ENCODE results near the gene FRMD4A.
A peak's percentile ranks its signal among the peaks of the same experiment; 100 is the strongest.

FRMD4A gene

DNA sequence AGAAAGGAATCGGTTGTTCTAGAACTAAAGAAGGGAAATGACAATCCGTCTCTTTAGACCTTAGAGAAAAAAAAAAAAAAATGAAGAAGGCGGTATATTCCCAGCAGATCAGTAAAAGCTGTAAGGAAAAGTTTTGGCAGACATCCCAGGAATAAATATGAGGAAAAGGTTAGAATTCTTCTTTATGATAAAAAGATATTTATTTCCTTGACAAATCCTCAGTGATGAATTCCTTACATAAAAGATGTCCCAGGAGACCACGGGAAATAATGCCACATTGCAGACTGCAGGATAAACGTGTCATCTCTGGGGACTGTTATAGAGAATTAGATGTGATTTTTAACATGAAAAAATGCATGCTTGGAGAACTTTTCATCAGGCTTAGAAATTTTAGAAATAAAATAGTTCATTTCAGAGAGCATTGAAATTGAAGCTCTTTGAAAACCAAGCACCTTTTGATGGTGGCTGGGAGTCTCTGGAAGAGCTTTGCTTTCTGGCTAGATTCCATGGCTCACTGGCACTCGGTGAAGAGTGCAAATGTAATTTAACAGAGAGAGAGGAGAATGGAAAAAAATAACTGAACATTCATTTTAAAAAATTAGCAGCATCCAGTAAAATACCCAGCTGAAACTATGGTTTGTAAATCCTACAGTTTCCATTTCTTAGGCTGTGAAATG, 645.8 kb downstream of the FRMD4A start:
- DNase-seq = no peak

DNA sequence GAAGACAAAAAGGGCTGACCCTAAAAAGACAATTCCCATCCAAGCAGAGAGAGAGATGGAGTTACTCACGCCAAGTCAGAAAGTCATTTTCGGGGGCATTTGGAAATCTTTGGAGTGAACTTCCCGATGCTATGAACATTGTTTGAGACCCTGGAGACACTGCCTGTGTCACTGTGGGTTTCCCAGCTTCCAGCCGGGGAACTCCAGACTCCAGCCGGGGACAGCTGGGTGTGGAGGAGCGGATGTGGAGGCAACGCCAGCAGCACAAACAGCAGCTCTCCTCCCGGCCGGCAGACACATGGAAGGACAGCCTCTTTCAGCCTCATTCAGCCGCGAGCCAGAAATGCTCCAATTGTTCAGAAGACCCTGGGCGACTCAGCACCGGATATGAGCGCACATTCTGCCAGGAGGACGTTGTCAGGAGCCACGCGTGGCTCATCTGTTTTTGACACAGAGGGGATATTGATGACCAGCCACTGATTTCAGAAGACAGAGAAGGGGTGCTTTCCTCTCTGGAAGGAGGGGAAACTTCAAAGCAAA, 646.4 kb downstream of the FRMD4A start:
- no peak for DNase-seq

DNA sequence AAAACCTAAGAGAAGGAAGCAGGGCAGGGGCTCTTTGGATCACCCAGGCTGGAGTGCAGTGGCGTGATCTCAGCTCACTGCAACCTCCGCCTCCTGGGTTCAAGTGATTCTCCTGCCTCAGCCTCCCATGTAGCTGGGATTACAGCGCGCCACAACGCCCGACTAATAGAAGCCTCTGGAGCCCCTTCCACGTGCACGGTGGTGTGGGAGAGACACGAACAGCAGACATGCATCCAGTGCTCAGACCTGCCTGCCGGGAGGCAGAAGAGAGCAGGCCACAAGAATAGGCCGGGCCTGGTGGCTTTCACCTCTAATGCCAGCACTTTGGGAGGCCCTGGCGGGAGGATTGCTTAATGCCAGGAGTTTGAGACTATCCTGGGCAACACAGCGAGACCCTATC, 647.7 kb downstream of the FRMD4A start:
- DNase-seq = no peak

DNA sequence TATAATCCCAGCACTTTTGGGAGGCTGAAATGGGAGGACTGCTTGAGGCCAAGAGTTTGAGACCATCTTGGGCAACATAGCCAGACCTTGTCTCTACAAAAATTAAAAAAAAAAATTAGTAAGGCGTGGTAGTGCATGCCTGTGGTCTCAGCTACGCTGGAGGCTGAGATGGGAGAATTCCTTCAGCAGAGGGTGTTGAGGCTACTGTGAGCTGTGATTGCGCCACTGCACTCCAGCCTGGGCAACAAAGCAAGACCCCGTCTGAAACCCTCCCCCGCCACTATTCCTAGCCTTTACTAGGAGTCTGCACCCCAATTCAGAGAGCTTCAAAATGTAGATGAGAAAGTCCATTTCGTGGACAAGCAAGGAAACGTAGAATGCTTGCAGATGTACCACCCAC, 648.8 kb downstream of the FRMD4A start:
- DNase-seq = no peak

DNA sequence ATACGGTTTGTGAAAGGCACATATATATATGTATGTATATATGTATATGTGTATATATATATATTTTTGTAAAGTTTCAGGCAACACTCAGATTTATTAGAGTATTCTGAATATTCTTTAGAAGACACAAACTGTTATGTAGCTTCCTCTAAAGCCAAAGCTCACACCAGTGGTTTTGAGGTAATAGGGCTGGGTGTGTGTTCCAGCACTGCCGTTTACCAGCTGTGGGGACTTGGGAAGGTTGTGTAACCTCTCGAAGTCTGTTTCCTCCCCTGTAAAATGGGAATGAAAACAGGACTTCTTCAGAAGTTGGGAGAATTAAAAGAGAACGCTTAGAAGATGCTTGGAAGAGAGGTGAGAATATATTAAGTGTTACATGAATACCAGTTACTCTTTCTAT, 649.2 kb downstream of the FRMD4A start:
- DNase-seq = no peak

DNA sequence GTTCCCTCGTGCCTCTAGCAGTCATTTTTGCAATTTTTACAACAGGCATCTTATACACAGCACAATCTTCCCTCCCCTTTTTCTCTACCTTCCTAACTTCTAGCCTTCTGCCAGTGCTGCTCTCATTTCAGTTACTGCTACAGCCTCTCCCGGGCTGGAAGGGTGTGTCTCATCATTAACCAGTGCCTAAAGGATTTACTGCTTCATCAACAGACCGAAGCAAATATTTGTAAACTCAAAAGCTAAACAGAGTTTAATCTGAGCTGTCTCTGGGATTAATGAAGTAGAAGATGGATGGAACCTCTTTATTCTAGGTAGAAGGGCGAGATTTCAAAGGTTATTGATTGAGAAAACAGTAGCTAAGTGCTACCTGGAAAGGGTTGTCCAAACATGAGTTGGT, 649.6 kb downstream of the FRMD4A start:
- no peak for DNase-seq

DNA sequence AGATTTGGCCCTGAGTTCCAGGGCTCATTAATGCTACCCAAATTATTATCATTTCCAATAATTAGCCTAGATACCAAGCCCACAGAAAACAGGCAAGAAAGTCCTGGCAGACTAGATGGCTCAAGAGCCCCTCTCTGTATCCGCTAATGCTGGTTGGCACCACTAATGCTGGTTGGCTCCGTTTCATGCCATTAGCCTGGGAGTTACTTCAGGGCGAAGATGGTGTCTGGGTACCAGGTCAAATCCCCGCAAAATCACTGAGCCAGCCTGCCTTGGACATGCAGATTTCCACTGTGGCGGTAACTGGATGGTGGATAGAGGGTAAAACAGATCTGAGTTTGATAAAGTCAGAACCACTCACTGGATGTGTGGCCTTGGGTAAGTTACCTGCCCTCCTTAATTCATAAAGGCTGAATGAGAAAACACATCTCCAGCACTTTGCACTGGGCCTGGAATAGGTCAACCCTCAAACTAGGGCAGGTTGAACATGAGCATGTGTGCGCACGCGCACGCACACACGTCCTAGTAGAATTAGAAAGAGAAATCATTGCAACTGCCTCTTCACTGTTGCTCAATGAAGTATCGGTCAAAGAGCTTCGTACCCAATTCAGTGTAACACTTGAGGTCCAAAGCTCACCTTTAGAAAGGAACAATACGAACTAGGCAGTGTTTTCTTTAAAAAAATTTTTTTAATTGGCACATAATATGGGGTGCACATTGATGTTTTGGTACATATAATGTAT, 652.5 kb downstream of the FRMD4A start:
- DNase-seq = no peak

DNA sequence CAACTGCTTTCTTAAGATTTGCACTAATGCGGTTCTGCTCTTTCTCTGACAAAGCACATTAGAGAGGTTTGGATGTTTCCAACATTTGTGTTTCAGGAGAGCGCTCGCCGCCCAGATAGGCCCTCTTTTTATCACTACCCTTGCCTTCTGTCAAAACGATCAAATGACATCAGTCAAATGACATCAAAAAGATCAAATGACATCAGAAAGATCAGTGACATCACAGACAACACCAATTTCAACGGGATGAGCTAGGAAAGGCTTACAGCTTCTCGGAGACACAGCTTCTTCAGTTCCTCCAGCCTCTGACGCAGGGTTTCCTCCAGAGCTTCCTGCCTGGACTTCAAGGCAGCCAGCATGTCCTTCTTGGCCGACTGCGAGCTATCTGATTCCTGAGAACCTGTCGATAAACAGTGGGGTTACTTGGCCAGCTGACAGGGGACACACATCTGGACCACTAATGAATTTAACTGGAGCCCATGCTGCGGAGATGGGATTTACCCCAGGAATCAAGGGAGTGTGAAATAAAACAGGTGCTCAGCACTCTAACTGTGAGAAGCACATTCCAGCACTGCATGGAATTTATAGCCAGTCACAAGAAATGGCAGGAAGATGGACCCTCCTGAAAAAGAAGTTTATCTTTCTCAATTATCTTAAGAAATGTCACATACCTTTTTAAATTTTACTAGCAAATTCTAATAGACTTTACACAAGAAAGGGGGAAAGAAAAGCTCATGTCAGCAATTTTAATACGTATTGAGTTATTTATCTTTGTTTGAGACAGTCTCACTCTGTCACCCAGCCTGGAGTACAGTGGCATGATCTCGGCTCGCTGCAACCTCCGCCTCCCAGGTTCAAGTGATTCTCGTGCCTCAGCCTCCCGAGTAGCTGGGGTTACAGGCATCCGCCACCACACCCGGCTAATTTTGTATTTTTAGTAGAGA, 655.8 kb downstream of the FRMD4A start:
- DNase-seq = no peak

DNA sequence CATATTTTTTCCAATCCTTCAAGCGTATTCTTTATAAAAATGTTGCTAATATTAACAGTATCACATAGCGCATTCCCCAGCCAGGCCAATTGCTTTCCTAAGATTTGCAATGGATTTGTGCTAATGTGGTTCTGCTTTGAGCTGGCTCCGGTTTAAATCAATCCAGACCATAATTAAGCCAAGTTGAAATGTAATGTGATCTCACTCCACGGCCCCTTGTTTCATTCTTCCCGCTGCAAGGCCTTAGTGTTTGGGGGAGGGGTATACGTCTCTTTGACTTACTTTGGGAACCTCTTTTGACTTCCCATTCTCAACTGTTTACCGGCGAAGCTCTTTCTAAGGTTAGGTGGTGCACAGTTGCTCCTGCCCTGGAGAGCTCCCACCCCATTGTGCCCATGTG, 657.6 kb downstream of the FRMD4A start:
- no peak for DNase-seq

DNA sequence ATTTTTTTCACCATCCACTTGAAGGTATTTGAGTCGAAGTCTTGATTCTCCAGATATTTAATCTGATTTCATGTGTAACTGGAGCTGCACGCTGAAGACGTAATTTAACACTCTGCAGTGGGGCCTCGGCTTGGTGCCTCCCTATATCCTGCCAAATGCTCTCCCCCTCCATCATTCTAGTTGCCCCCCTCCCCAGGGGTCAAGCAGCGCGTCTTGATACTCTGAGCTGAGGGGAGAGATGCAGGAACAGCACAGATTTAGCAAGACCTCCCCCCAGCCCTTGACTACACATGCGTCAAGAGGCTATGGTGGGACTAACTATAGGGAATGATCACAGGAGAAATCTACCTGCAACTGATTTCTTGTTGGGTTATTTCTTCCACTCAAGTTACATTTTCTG, 658.2 kb downstream of the FRMD4A start:
- no peak for DNase-seq

DNA sequence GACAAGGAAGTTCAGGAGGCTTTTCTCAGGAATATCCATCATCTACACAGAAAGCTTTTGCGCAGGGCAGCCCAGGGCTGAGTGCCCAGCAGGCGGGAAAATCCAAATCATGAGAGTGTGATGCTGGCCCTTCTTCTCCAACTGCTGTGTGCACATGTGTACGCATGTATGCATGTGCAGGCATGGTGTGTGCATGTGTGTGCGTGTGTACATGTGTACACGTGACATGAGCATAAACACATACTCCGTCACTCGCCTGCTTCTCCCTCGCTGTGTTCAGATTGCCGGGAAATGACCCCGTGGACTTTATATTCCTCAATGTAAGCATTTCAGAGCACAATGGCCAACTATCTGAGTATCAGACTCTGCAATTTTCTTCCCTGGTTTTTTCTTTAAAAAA, 658.8 kb downstream of the FRMD4A start:
- no peak for DNase-seq

DNA sequence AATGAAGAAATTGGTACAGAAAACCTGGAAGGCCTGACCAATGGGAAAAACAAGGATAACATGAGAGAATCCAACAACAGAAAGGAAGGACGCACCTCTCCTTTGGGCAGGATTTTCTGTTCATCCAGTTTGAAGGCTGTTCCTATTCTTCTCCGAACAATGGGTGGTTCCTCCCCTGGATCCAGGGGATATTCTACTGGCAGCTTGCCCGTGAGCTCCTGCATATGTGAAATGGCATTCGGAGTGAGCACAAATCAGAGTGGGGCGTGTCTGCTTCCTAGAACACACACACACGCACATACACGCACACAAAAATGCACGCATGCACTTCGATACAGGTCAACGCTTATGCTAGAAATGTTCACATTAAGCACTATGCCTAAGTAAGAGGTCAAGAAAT, 660.4 kb downstream of the FRMD4A start:
- DNase-seq = no peak

DNA sequence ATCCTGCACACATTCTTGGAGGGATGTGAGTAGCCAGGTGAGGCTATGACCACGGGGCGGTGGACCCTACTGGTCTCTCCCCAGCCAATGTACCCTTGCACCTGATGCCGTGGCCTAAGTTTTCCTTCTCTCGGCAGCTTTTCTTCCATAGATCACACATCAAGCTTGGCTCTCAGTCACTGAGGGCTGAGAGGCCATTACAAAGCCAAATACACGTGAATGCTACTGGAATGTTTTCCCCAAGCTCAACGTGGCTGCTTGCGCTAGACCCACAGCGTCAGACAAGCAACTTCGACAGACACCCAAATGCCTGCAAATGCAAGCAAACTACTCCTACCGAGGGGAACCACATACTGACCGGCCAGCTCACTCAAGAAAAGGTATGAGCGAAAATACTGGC, 660.8 kb downstream of the FRMD4A start:
- no peak for DNase-seq

DNA sequence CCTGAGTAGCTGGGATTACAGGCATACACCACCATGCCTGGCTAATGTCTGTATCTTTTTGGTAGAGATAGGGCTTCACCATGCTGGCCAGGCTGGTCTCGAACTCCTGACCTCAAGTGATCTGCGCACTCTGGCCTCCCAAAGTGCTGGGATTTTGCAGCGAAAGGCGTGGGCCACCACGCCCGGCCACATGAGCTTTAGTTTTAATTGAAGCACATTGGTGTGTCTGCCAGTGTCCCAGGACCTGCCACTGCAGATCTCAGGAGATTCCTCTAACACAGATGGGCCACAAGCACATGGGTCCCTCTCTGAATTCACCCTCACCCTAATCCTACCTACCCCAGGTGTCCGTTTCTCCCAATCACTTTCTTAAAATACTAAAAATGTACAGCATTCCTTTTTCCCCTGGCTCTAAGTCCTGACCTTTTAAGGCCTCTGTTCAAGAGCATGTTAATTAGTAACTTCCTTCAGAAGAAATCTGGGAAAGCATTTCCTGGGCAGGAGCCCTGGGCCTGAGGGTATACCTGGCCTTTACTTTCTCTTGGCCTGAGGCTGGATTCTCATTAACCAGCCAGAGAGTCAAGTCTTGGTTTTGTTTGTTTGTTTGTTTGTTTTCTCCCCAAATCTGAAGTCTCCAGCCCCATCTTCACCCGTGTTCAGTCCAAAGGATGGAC, 661.4 kb downstream of the FRMD4A start:
- no peak for DNase-seq

DNA sequence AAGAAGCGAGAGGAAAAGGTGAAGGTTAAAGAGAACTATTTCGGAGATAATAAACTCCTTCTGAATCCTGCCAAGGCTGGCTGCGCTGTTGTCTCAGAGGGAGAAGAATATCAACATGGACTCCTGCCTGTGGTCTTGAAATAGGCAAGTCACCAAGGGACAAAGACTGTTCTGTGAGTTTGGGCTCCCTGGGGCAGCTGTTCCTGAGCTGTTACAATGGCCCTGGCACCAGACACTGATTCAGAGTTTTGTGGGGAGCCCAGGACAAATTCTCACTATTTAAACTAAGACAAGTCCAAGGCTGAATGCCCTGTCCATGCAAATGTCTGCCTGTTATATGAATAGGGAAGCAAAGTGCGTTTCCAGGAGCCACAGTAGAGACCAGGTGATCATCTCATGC, 662.6 kb downstream of the FRMD4A start:
- DNase-seq = no peak

DNA sequence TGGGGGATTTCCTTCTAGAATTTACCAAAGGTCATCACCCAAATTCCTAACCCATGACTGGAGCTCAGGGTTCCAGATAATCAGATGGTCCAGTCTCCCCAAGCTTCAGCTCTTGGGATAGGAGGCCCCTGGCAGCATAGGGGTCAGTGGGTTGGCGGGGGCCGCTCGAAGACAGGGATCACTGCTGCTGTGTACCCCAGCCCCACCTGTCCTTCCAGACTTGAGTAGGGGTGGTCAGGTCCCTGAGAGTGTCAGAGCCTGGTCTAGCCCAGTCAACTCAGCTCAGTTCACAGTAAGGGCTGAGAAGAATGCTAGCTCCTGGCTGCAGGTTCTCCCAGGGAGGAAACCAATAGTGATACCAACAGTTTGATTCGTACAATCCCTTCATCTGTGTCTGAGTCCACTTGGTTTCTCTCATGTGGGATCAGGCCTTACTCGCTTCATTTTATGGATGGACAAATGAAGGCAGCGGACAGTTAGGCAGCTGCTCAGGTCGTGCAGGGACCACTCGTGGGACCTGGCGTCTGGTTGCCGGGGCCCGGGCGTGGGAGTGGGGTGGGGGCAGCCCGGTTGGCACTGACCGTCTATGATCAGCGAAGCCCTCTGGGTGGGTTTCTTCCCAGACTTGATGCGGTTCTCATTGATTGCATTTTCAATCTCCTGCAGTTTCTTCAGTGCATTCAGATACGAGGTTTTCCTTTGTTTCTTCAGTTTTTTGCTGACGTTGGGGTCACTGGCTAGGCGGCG, 665.0 kb downstream of the FRMD4A start:
- DNase-seq = no peak

DNA sequence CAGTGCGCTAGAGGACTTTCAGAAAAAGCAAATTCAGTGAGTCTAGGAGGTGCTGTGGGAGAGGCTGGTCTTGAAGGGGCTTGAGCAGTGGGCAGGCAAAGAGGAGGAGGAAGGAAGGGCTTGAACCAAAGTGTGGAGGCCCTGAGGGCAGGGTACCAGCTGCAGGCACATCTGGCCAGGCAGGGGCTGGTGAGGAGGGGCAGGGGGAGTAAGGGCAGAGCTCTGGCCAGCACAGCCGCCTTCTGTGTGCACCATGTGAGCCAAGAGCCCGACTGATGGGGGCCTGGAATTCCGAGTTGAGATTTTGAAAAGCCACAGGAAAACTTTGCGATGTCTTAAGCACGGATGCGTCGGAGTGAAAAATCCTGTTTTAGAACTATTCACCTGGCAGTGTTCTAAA, 669.5 kb downstream of the FRMD4A start:
- DNase-seq = no peak

DNA sequence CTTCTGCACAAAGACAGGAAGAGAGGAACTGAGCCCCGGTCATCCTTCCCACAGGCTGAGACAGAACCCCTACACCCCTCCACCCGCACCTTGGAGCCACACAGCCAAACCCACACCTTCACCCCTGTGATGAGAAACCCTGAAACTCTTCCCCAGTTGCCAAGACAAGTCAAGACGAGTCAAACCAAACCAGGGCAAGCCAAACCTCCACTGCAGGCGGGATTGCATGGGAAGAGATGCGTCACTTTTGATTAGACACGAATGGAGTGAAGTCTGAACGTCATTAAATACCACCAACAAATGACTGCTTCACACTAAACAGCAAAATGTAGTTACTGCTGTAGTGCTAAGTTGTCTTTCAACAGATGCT, 670.2 kb downstream of the FRMD4A start:
- DNase-seq = no peak

DNA sequence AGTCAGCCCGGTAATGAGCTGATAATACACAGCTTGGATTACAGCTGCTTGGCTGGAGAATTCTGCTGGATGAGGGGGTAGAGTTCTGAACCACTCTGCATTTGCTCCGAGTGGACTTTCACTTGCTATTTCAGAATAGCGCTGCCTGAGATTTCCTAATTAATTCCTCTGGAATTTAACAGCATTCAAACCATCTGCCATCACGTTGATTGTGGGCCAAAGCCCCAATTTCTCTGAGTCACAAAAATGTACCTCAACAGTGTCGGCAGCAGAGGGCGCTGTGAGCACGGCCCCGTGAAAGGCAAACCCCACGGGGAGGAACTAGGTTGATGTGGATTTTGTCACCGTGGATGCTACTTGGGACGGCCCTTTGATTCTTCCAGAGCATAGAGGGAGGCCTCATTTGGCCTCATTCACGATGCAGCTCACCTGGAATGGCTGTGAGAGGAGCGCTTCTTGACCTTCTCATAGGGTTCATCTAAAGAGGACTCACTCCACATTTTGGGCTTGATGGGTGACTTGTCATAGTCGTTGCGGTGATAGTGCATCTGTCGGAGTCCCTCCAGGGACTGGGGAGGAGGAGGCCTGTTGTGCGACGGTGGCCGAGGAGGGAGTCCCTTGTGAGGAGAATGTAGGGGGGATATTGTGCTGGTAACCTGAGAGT, 670.7 kb downstream of the FRMD4A start:
- DNase-seq = peak; percentile 57 to 67

DNA sequence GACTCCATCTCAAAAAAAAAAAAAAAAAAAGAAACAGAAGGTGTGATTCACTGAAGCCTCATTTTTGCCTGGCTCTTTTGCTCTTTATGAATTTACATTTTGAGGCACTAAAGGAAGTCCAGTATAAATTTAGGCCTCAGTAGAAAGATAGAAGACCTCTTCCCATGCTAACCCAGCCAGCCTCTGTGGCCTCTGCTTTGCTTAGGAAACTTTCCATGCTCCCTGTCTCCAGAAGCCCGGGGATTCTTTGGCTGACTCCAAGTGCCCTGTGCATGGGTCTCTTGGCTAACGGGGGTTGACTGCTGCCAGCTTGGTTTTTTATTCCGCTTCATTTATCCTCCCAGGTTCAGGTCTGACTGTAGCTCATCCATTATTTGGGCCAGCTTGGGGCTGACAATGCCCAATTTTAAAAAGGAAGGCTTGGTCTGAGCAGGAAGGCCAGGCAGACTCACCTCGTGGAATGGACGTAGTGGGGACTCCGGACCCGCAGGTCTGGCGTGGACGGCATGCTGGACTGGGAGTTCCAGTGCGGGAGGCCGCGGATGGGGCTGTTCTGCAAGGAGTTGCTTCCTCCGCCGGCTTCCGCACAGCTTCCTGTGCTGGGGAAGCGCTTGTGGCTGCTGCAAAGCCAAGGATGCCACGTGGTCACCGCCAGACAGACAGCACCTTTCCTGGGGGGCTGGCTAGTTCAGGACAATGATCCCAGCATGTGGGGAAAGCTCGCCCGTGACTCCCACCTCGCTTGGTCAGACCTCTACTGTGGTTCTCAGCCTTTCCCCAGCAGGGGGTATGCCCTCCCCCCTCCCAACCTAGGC, 671.6 kb downstream of the FRMD4A start:
- DNase-seq = no peak

DNA sequence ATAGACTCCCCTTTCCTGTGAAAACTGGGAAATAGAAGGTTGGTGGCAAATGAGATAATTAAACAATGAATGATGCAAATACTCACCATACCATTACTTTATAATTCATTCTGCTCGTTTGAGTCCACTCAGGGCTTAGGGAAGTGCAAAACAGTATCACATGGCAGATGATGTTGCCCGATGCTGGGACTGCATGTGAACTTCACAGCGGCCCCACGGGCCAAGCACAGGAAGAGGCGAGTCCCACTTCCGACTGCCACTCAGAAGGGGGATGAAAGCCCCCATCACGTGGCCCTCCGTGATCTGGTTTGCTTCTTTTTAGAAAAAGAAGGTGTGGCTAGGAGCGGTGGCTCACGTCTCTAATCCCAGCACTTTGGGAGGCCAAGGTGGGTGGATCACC, 672.5 kb downstream of the FRMD4A start:
- no peak for DNase-seq
